ENCODE measurements around the gene CUL4A.

CUL4A gene

DNA sequence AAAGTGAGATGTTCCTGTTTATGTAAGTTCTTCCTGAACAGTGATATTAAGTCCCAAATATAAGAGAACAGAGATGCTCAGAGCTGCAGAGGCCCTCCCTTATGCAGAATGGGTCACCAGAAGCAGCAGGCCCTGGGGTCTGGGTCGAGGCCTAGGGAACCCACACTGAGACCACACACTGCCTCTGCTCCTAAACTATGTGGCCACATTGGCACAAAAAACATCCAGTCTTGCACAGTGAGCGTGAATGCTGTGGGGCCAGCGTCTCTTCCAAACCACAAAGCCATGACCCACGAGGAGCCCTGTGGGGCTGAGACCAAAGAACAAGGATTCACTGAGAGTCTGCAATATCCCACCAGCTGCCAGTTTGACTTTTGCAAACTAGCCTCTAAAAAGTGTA is 27.4 kb upstream of the CUL4A start:
- H3K36me3 ChIP-seq (replicated peaks; ENCODE audit: low read depth, low read length), result peaks cover 66% of the 10 kb centered on the region
- H2AFZ ChIP-seq (ENCODE audit: low read depth, low read length), result no peak overlapping the region
- no peak overlapping the region for H3K27ac ChIP-seq (ENCODE audit: low read length)
- no peak overlapping the region for H3K4me3 ChIP-seq (ENCODE audit: low read length)
- peaks cover 10% of the 10 kb centered on the region for H3K79me2 ChIP-seq (ENCODE audit: low read length)
- no peak overlapping the region for H3K9ac ChIP-seq (ENCODE audit: low read length)
- H3K27me3 ChIP-seq (ENCODE audit: low read depth, low read length), result no peaks in the 10 kb centered on the region
- no peaks in the 10 kb centered on the region for H3K4me1 ChIP-seq (ENCODE audit: low read length)
- H3K4me2 ChIP-seq (ENCODE audit: low read length), result no peak overlapping the region
- H3K9me3 ChIP-seq (ENCODE audit: insufficient read depth, low read length), result no peaks in the 10 kb centered on the region
- no peak for TF ChIP-seq EZH2phosphoT487 (IDR thresholded peaks at IDR 0.05; ENCODE audit: low read depth)
- TF ChIP-seq, protein P1, sequence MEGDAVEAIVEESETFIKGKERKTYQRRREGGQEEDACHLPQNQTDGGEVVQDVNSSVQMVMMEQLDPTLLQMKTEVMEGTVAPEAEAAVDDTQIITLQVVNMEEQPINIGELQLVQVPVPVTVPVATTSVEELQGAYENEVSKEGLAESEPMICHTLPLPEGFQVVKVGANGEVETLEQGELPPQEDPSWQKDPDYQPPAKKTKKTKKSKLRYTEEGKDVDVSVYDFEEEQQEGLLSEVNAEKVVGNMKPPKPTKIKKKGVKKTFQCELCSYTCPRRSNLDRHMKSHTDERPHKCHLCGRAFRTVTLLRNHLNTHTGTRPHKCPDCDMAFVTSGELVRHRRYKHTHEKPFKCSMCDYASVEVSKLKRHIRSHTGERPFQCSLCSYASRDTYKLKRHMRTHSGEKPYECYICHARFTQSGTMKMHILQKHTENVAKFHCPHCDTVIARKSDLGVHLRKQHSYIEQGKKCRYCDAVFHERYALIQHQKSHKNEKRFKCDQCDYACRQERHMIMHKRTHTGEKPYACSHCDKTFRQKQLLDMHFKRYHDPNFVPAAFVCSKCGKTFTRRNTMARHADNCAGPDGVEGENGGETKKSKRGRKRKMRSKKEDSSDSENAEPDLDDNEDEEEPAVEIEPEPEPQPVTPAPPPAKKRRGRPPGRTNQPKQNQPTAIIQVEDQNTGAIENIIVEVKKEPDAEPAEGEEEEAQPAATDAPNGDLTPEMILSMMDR (IDR thresholded peaks at IDR 0.05; ENCODE audit: low read depth, low read length), result no peak
- H4K20me1 ChIP-seq (ENCODE audit: insufficient read depth, low read length), result no peaks in the 10 kb centered on the region

DNA sequence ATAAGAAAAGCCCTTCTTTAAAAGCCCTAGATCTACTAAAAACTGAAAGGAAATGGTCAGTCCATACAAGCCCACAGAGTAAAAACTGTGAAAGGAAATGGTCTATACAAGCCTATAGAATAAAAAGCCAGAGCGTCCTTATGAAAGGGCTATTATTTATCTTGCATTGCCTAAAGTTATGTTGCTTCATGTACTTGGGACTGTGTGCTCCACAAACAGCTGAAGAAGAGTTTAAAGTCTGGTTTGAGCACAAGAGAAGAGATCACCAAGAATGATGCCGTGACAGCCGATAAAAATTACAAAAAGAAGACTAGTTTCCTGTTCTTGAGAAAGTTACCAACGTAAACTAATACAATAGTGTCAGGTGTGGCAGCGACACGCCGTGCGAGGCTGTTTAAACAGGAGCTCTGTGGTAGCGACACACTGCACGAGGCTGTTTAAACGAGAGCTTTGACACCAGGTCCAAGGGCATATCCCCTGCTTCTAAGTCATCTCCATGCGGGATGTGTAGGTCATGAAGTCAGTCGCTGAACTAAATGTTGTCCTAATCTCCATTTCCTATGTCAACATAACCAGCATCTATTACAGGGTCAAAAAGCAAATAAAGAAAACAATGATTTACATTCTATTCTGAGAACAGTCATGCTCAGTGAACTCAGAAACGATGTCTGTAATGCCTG is 25.8 kb upstream of the CUL4A start:
- Histone ChIP-seq H3K36me3 (replicated peaks; ENCODE audit: low read depth, low read length) (peaks cover 72% of the 10 kb centered on the region), H3K4me3 (ENCODE audit: low read length) (no peak overlapping the region), H3K27ac (ENCODE audit: low read length) (no peak overlapping the region), H3K4me1 (ENCODE audit: low read length) (no peaks in the 10 kb centered on the region), H3K4me2 (ENCODE audit: low read length) (no peak overlapping the region), H2AFZ (ENCODE audit: low read depth, low read length) (no peak overlapping the region), H3K9me3 (ENCODE audit: insufficient read depth, low read length) (no peaks in the 10 kb centered on the region), H3K9ac (ENCODE audit: low read length) (no peak overlapping the region), H4K20me1 (ENCODE audit: insufficient read depth, low read length) (0 out of 2 replicates have a peak, but pooled peaks cover 3% of the 10 kb centered on the region), H3K79me2 (ENCODE audit: low read length) (peaks cover 10% of the 10 kb centered on the region), H3K27me3 (ENCODE audit: low read depth, low read length) (no peaks in the 10 kb centered on the region)
- TF ChIP-seq, protein P1 (IDR thresholded peaks at IDR 0.05; ENCODE audit: low read depth, low read length), result no peak
- no peak for TF ChIP-seq EZH2phosphoT487 (IDR thresholded peaks at IDR 0.05; ENCODE audit: low read depth)

DNA sequence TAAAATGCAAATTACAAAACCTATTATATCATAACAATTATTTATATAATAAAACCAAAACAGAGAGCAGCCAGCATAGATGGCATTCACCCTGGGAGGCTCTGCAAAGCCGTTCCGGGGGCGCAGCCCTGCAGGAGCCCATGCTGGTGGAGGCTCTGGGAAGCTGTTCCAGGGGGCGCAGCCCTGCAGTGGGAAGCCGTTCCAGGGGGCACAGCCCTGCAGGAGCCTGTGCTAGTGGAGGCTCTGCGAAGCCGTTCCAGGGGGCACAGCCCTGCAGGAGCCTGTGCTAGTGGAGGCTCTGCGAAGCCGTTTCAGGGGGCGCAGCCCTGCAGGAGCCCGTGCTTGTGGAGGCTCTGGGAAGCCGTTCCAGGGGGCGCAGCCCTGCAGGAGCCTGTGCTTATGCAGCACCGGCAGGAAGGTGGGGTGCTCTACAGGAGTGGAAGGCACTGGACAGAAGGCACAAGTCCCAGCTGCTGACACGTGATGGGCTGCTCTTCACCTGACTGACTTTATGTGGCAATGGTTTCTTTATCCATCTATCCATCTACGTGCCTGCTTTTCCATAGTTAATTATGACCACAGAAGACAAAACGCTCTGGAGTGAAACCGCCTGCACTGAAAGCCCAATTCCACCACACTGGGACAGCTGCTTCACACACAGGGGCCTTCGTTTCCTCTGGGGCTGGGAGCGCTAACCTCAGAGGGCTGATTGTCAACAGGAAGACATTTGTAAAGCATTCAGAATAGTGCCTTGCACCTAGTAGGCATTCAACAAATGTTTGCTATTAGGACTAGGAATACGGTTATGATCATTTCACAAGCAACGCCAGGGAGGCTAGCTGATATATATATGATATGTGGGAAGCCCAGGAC is 24.6 kb upstream of the CUL4A start:
- Histone ChIP-seq H3K27ac (ENCODE audit: low read length) (no peak overlapping the region), H3K4me3 (ENCODE audit: low read length) (no peak overlapping the region), H2AFZ (ENCODE audit: low read depth, low read length) (no peak overlapping the region), H3K9ac (ENCODE audit: low read length) (no peak overlapping the region), H3K36me3 (replicated peaks; ENCODE audit: low read depth, low read length) (peaks cover 69% of the 10 kb centered on the region), H3K4me2 (ENCODE audit: low read length) (no peak overlapping the region), H3K9me3 (ENCODE audit: insufficient read depth, low read length) (no peaks in the 10 kb centered on the region), H3K27me3 (ENCODE audit: low read depth, low read length) (no peaks in the 10 kb centered on the region), H4K20me1 (ENCODE audit: insufficient read depth, low read length) (0 out of 2 replicates have a peak, but pooled peaks cover 3% of the 10 kb centered on the region), H3K79me2 (ENCODE audit: low read length) (peaks cover 10% of the 10 kb centered on the region), H3K4me1 (ENCODE audit: low read length) (no peaks in the 10 kb centered on the region)
- TF ChIP-seq EZH2phosphoT487 (IDR thresholded peaks at IDR 0.05; ENCODE audit: low read depth), result no peak
- TF ChIP-seq, protein P1 (IDR thresholded peaks at IDR 0.05; ENCODE audit: low read depth, low read length), result no peak

Measured in OCI-LY3 (cell line).